ENCODE data around the gene FAM184A.
"Not testable (repeated sequence)": the region's sequence is repeated elsewhere in the genome, so short reads cannot be mapped to it uniquely, and the experiment has no call there.

Gene FAM184A

DNA sequence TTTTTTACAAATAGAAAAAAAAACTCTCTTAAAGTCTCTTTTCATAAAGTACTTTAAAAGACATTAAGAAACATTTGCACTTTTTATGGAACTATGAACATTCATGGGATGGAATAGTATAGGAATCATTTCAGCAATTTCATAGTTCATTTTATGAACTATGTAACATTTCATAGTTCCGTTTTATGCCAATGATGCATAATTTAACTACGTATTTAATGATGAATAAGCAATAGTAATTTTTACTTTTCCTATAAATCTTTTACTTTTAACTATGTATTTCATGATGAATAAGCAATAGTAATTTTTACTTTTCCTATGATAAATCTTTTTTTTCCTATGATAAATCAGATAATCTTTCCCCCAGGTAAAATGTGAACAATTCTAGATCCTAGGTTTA lies 47.7 kb downstream of the FAM184A start:
- in situ Hi-C loops (cut with MboI; ENCODE audit: low pct_unique_long_range_greater_than_20kb, low sequenced_read_pairs) = no loop called here
- DNase-seq = no peak

GRCh38 chr6:119028091-119028490 lies 50.4 kb downstream of the FAM184A start:
- DNase-seq = no peak
- in situ Hi-C loops (cut with MboI; ENCODE audit: low pct_unique_long_range_greater_than_20kb, low sequenced_read_pairs) = no loop called here

DNA sequence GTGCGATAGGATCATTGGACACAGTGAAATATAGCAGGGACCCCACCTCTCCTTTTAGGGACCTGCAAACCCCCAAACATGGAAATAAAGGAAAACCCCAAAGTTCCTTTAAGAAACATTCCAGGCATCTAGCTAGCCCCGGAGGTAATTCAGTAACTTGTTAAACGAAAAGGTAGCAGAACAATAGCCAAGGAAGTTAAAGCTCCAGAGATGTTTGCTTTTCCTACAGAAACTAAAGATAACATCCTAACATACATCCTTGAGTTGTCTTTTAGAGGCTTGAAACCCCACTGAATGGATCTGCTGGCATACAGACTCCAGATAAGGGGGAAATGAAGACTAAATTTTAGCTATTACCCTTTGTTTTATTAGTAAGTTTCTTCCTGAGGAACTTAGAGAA lies 51.0 kb downstream of the FAM184A start:
- in situ Hi-C loops (cut with MboI; ENCODE audit: low pct_unique_long_range_greater_than_20kb, low sequenced_read_pairs) = no loop called here
- no peak for DNase-seq

DNA sequence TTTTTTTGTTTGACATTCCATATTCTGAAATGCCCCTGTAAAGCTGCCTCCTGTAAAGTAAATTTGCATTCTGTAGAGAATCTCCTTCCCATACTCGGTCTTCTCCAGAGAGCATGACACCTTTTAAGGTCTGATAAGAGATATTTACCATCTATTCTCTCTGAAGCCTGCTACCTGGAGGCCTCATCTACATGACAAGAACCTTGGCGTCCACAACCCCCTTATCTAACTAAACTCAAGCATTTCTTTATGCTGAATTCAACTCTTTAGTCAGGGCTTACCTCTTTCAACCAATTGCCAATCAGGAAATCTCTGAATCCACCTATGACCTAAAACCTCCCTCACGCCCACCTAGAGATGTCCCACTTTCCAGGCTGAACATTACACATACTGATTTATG lies 51.6 kb downstream of the FAM184A start:
- in situ Hi-C loops (cut with MboI; ENCODE audit: low pct_unique_long_range_greater_than_20kb, low sequenced_read_pairs) = no loop called here
- no peak for DNase-seq

DNA sequence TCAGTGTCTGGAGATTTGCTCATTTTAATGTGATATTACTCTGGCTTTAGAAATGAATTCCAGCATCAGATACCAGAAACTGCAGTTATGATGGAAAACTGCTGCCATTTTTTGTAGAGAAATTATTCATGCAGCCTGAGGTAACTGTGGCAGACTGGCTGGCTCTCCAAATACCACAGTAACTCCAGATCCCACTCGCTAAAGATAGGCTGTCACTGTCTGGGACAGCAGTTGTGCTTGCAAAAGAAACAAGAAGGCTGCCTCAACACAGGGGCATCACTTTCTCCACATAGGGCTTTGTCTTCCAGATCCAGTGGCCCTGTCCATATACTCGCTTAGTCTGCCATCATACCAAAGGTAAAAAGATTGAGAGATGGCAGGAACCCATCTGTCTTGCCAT lies 52.7 kb downstream of the FAM184A start:
- in situ Hi-C loops (cut with MboI; ENCODE audit: low pct_unique_long_range_greater_than_20kb, low sequenced_read_pairs) = no loop called here
- no peak for DNase-seq

DNA sequence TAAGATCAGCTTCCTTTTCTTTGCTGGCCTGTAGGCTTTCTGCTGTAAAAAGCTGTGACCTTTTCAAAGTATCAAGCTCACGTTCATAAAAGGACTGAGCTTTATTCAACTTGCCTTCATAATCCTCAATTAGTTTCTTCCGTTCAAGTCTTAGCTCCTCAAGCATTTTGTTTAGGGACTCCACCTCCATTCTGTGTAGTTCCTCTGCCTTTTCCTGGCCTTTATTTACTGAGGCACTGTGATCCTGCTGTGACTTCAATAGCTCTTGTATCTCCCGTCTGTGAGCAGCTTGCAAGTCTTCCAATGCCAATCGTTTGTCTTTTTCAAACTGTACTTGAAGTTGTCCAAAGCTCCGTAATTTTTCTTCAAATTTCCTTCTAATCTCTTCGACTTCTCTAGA lies 54.4 kb downstream of the FAM184A start:
- in situ Hi-C loops (cut with MboI; ENCODE audit: low pct_unique_long_range_greater_than_20kb, low sequenced_read_pairs) = no loop called here

GRCh38 chr6:119022796-119023195 lies 55.7 kb downstream of the FAM184A start:
- DNase-seq = no peak
- in situ Hi-C loops (cut with MboI; ENCODE audit: low pct_unique_long_range_greater_than_20kb, low sequenced_read_pairs) = no loop called here

More for the DNA sequence above, 54.4 kb downstream of the FAM184A start:
- DNase-seq = no peak

DNA sequence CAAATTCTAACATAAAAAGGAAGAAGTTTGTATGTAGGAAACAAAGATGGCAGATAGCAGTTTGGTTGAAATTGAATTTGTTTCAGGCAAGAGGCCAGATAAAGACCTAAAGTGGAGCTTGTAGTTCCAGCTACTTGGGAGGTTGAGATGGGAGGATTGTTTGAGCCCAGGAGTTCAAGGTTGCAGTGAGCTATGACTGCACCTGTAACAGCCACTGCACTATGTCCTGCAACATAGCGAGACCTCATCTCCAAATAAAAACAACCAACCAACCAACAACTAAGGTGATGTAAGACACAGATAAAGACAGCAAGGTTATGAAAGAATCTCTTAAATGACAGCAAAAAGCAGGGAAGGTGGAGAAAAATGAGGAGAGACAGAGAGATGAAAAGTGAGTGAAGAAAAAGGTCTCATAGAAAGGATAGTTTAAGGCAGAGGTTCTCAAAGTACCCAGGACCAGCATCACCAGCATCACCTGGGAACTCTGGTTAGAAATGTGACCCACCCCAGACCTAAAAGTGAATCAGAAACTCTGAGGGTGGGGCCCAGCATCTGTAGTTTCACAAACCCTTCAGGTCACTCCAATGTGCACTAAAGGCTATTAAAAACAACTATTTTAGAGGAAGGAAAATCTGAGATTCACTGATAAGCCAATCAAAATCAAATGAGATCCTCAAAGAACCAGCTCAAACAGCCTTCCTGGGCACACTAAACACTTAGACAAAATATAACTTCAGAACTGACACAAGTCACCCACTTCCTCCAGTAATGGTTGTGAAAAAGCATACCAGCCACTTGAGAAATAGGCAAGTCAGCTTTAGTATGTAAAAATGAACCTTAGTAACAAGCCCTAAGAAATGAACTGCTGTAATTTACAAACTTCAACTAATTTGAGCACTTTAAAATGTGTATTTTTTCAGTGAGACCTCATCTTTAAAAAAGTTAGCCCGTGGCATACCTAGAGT lies 57.6 kb downstream of the FAM184A start:
- in situ Hi-C loops (cut with MboI; ENCODE audit: low pct_unique_long_range_greater_than_20kb, low sequenced_read_pairs) = no loop called here
- no peak for DNase-seq

DNA sequence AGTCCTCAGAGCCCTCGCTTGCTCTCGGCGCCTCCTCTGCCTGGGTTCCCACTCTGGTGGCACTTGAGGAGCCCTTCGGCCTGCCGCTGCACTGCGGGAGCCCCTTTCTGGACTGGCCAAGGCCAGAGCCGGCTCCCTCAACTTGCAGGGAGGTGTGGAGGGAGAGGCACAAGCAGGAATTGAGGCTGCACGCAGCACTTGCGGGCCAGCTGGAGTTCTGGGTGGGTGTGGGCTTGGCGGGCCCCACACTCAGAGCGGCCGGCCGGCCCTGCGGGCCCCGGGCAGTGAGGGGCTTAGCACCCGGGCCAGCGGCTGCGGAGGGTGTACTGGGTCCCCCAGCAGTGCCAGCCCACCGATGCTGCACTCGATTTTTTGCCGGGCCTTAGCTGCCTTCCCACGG lies 63.3 kb downstream of the FAM184A start:
- DNase-seq; in situ Hi-C loops (cut with MboI; ENCODE audit: low pct_unique_long_range_greater_than_20kb, low sequenced_read_pairs): not testable (repeated sequence)

GRCh38 chr6:119012521-119012920 lies 65.9 kb downstream of the FAM184A start:
- in situ Hi-C loops (cut with MboI; ENCODE audit: low pct_unique_long_range_greater_than_20kb, low sequenced_read_pairs) = no loop called here

GRCh38 chr6:119009266-119009665 lies 69.2 kb downstream of the FAM184A start:
- in situ Hi-C loops (cut with MboI; ENCODE audit: low pct_unique_long_range_greater_than_20kb, low sequenced_read_pairs); DNase-seq: not testable (repeated sequence)

More at GRCh38 chr6:119012521-119012920, 65.9 kb downstream of the FAM184A start:
- no peak for DNase-seq

DNA sequence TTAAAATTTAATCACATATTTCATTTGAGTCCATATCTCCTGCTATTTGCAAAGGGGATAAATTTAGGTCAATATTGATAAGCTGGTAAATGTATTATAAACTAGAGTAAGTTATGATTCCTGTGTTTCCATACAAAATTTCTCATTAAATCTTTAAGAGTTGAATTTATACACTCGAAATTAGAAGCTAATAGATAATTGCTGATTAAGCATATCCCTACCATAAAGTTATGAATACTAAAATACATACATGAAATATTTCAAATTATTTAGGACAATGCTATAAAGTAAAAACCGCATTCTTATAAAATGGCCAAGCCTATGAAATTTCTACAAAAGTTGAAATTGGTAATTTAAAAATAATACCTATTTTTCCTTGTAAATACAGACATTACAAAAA lies 71.5 kb downstream of the FAM184A start:
- no peak for DNase-seq
- in situ Hi-C loops (cut with MboI; ENCODE audit: low pct_unique_long_range_greater_than_20kb, low sequenced_read_pairs) = no loop called here

DNA sequence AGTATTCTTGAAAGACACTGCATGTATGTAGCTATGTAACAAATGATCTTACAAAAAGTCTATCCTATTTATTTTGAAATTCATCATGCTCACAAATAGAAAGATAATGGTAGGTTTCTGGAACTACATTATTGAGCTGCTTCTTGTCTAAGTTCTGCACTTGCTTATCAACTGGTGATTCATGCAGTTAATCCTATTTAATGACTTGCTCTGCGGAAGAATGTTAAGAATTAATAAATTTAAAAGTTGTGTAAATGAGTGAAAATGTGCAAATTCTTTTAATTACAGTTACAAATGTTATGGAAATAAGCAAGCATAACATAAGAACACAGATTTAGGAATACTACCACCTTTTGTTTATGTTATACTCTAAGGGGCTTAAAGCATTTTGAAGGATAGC lies 76.4 kb downstream of the FAM184A start:
- in situ Hi-C loops (cut with MboI; ENCODE audit: low pct_unique_long_range_greater_than_20kb, low sequenced_read_pairs) = no loop called here
- DNase-seq = no peak

DNA sequence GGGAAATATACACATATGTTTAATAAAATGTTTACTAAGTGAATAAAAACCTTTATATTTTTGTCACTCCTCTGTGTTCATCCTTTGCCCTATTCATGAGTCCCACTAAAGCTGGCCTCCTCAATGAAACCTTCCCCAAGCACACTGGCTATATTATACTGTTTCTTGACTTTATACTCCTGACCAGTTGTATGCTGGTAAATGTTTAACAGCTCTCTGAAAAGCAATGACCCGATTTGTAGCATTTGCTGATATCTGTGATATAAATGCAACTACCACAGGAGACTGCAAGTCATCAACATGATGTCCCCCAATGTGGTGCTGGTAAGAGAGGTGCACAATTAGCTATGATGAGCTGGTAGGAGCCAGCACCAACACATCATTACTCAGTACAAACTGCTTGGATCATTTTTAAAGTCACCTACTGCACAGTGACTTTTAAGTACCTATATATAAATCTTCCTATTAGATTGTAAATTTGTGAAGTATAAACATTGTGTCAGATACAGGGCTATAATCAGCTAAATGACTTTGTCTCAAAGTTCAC lies 78.9 kb downstream of the FAM184A start:
- in situ Hi-C loops (cut with MboI; ENCODE audit: low pct_unique_long_range_greater_than_20kb, low sequenced_read_pairs) = no loop called here
- DNase-seq = no peak

DNA sequence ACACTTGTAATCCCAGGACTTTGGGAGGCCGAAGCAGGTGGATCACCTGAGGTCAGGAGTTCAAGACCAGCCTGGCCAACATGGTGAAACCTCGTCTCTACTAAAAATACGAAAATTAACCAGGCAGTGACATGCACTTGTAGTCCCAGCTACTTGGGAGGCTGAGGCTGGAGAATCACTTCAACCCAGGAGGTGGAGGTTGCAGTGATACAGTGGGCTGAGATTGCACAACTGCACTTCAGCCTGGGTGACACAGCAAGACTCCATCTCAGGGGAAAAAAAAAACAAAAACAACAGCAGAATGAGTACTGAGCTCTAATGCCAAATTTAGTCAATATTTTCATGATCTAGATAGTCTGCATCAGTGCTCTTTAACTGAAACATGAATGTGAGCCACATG lies 81.0 kb downstream of the FAM184A start:
- DNase-seq; in situ Hi-C loops (cut with MboI; ENCODE audit: low pct_unique_long_range_greater_than_20kb, low sequenced_read_pairs): not testable (repeated sequence)

DNA sequence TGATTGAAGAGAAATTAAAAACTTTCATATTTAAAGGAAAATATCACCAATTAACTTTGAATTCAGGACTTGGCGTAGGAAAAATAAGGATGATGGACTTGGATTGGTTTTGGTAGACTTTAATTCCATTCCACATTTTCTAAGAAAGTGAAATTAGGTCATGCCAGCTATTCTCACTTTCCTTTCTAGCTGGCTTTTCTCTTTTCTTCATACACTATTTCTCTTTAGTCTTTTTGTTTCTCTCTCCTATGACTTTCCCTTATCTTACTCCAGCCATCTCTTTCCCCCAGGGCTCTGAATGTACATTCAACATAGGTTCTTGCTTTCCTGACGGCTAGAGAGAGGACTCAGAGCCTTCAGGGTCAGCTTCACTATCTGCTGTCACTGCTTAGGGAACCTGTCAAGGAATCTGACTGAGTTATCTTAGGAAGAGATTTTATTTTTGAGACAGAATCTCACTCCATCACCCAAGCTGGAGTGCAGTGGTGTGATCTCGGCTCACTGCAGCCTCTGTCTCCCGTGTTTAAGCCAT lies 82.1 kb downstream of the FAM184A start:
- no peak for DNase-seq
- in situ Hi-C loops (cut with MboI; ENCODE audit: low pct_unique_long_range_greater_than_20kb, low sequenced_read_pairs) = no loop called here

- no peak for DNase-seq
- in situ Hi-C loops (cut with MboI; ENCODE audit: low pct_unique_long_range_greater_than_20kb, low sequenced_read_pairs) = no loop called here
Observed at GRCh38 chr6:118993803-118994251, 84.6 kb downstream of the FAM184A start.

DNA sequence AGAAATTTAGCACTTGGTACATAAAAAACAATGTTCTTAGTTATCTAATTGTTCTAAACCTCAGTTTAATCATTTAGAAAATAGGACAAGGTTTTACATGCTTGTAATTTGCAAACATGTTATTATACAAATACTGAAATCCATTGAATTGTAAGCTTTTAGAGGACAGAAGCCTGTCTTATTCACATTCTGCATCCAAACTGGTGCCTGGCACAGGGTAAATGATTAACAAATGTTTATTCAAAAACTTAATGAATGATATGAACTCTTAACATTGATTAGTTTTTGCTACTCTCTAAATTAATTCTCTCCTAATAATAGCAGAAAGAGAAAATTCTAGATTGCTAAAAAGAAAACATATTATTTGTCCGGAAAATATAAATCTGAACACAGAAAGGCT lies 85.1 kb downstream of the FAM184A start:
- no peak for DNase-seq
- in situ Hi-C loops (cut with MboI; ENCODE audit: low pct_unique_long_range_greater_than_20kb, low sequenced_read_pairs) = no loop called here

- in situ Hi-C loops (cut with MboI; ENCODE audit: low pct_unique_long_range_greater_than_20kb, low sequenced_read_pairs) = no loop called here
- no peak for DNase-seq
Observed at GRCh38 chr6:118992186-118992795, 86.2 kb downstream of the FAM184A start.

DNA sequence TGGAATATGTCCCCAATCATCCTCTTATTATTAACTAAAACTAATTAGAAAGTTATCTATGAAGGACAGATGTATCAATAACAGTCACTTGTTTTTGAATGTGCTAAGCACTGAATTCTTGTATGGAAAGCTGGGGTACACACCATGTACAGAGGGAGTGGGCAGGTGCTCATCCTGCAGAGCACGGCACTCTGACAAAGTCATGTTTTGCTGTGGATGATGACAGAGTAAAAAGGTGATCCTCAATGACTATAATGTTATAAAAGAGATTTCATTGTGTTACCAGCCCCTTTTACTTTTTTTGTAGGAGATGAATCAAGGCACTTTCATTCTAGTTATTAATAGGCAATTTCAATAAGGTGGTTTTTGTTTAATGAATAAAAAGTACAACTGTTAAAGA lies 92.2 kb downstream of the FAM184A start:
- in situ Hi-C loops (cut with MboI; ENCODE audit: low pct_unique_long_range_greater_than_20kb, low sequenced_read_pairs) = no loop called here
- DNase-seq = no peak

All from KBM-7 (cell line).